H1 (cell line): ENCODE measurements around the gene KANSL1. TPM values are rescaled to one million over a fixed set of nuclear protein-coding genes. Genes with fewer than 3 reads are reported as not detected.

Experiments
- SAP30 ChIP-seq: fragments of 300-600 bp; sonication (generic); IDR thresholded peaks from 2 replicates; pipeline ENCODE4 v1.7.1; 2012; ENCODE audit warnings: low read length, moderate library complexity, mild to moderate bottlenecking, inconsistent platforms; ENCODE audit not compliant: insufficient read depth, insufficient replicate concordance
- polyA plus RNA-seq, 7 experiments: library from polyadenylated mRNA; depleted of rRNA in 3 of 7; stranded (reverse) in 5 of 7; unstranded in 2 of 7; fragments of >200 nt in 5 of 7; fragments of 200-250 nt in 2 of 7; gene quantifications; 1 replicate in 5 of 7; 2 replicates in 1 of 7; 4 replicates in 1 of 7; pipeline versions ENCODE4 v1.2.1 to v1.2.3, GENCODE V29; 2011 to 2013; ENCODE audit warnings: missing spikeins in 2 of 7, mixed read lengths in 2 of 7
- total RNA-seq: library from RNA; stranded (reverse); fragmentation: NEBNext Ultra II Directional; extraction: Animal tissue kit (Norgen Biotek cat#: 25700); gene quantifications from 2 replicates; pipeline ENCODE4 v1.2.1, GENCODE V29; 2021

KANSL1 gene
- total and polyA plus RNA-seq, 2 of the 8 experiments (the other 6 are each of a cell fraction or from before 2014, with no cell fraction given), result 34.0 to 128 TPM

DNA sequence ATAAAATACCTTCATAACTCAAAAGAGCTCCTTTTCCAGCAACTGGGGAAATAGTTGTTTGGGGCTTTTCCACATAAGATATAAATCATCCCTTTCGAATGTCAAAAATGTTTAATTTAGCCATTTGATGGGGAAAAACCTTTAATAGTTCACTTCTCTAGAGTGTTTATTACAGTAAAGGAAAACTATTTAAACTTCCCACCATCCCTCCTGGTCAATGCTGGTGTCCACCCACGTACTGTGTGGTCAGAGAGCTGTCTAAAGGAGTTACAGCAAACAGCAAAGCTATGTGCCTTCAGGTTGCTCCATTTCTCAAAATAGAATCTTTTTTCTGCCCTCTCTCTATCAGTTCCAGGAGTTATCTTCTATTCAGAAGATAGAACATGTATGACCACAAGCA is 33.5 kb downstream of the KANSL1 start (continued):
- no peak for TF ChIP-seq SAP30
